ENCODE measurements around the gene CDCA3.
A peak's percentile ranks its signal among the peaks of the same experiment; 100 is the strongest.
"Not testable (repeated sequence)": the region's sequence is repeated elsewhere in the genome, so short reads cannot be mapped to it uniquely, and the experiment has no call there.

Gene CDCA3

DNA sequence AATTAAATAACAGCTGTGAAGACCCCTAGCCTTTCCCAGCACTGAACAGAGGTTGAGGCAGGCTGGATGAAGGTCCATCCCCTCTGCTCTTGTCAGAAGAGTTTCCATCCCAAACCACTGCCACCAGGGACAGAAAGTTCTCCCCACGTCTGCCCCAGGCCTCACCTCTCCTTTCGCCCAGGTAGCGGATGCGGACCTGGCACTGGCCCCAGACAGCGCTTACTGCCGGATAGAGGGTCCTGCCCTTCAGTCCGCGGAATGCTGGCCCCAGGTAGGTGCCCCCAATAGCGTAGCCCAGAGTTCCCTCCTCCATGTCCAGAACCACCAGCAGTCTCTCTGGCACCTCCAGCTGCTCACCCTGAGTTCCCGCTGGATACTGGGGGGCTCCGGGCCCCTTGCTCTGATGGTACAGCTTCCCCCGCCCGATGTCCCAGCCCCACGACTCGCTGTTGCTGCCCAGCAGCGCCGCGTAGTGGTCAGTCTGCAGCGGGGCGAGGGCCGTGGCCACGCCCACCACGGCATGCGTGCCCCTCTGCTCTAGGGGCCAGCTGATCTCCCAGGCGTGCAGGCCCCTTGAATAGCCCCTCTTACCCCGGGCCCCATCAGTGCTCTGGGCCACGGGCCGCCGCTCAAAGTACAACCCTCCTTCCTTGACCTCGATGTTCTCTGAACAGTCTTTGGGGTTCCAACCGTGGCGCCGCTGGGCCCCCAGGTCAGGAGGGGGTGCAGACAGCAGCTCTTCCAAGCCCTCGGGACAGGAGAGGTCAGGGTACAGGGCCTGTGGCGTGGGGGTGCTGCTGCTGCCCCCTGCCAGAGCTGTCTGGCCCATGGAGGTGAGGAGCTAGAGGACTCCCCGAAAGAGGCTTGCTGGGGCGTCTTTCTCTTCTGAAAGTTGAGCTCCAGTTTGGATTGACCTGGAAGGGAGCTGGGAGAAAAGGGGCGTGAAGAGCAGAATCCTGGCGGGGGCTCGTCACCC, 21.3 kb upstream of the CDCA3 start:
- peak; percentile 74 to 78 for DNase-seq

DNA sequence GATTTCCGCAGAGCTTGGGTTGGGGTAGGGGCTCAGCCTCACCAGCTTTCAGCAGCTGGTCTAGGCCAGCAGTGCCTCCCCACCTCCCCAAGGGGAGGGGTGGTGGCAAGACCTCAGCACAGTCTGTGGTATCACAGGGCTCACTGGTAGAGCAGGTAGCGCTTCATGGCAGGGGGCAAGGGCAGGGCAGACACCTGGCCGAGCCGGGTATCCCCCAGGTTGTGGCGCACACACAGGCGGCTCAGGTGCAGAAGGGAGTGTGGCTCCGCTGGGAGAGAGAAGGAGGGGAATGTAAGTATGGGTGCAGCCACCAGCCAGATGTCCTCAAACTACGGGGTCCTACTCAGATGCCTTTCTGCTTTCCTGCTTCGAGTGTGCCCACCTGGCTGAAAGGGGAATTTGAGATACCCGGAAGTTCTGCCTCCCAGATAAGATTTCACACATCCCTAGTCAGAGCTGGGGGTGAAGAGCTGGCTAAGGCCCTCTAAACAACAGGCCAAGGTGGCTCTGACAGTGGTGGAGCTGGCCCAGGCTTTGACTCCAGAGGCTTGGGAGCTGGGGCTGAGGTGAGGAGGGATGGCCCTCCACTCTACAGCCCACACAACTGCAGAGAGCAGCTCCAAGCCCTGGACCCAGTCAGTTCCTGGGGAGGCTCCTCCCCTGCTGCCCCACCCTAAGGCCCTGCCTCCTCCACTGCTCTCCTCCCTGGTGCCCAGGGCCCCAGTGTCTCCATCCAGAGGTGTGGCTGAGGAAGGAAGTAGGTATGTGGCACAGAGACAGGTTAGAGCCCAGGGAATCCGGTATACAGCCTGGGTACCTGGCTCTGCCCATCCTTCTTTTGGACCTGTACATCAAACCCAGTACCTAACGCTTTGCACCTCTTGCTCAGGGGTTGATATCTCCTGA, 20.2 kb upstream of the CDCA3 start:
- no peak for DNase-seq

DNA sequence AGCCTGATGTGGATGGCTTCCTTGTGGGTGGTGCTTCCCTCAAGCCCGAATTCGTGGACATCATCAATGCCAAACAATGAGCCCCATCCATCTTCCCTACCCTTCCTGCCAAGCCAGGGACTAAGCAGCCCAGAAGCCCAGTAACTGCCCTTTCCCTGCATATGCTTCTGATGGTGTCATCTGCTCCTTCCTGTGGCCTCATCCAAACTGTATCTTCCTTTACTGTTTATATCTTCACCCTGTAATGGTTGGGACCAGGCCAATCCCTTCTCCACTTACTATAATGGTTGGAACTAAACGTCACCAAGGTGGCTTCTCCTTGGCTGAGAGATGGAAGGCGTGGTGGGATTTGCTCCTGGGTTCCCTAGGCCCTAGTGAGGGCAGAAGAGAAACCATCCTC, 19.2 kb upstream of the CDCA3 start:
- not testable (repeated sequence) for DNase-seq

DNA sequence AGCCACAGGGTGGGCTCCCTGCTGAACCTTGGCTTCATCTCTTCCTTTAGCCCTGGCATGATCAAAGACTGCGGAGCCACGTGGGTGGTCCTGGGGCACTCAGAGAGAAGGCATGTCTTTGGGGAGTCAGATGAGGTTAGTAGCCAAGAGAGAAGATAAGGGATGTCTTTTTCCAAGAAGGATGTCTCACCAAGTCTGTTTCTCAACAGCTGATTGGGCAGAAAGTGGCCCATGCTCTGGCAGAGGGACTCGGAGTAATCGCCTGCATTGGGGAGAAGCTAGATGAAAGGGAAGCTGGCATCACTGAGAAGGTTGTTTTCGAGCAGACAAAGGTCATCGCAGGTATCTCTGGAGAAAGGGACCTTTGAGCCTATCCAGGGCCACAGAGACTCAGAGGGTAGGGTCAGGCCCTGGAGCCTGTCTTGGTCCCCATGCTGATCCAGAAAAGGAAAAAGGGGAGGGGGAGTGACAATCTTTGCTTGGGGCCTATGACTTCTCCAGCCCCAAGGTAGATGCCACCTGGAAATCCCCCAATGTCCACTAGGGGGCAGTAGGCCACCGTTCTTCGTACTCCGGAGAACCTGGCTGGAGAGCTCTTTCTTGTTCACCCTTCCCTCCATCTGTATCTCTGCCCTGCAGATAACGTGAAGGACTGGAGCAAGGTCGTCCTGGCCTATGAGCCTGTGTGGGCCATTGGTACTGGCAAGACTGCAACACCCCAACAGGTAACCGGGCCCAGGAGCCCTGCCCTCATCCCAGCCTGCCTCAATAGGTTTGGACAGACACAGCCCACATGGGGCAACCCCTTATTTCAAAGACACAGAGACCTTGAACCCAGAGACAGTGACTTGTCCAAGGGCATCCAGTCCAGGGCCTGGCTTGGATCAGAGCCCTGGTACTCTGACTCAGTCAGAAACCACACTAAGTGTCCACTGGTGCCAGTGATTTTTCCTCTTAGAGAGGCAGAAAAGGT, 18.2 kb upstream of the CDCA3 start:
- peak; percentile 86 to 87 for DNase-seq

DNA sequence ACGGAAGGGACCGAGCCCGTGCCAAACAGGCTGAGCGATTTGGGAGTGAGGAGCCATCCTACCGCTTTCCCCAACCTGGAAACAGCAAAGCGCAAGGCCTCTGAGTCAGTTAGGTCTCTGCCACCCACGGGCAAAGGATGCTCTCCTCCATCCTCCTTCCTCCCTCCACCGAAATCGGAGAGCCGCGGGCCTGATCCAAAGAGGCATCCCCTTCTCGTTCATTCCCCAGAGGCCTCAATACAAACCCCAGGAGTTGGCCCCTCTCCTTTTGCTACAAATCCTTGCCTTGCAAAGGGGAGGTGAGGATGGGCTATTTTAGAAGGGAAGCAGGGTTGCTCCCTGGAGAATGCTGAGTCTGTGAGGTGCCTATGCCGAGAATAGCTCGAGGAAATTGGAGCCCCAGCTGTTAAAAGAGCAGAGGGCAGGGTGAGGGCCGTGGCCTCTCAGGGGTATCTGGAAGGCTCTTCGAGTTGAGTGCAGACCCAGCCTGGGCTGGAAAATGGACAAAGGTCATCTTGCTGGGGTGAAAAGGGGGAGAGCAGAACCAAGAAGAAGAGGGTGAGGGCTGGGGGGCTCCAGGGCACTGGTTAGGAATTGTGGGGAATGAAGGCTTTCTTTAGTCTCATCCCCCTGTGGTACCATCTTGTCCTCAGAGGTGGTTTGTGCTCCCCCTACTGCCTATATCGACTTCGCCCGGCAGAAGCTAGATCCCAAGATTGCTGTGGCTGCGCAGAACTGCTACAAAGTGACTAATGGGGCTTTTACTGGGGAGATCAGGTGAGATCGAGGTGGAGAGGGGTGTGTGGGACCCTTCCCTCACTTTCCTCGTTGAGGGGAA, 17.3 kb upstream of the CDCA3 start:
- peak in 1 of 2 experiments; percentile 23 for DNase-seq

DNA sequence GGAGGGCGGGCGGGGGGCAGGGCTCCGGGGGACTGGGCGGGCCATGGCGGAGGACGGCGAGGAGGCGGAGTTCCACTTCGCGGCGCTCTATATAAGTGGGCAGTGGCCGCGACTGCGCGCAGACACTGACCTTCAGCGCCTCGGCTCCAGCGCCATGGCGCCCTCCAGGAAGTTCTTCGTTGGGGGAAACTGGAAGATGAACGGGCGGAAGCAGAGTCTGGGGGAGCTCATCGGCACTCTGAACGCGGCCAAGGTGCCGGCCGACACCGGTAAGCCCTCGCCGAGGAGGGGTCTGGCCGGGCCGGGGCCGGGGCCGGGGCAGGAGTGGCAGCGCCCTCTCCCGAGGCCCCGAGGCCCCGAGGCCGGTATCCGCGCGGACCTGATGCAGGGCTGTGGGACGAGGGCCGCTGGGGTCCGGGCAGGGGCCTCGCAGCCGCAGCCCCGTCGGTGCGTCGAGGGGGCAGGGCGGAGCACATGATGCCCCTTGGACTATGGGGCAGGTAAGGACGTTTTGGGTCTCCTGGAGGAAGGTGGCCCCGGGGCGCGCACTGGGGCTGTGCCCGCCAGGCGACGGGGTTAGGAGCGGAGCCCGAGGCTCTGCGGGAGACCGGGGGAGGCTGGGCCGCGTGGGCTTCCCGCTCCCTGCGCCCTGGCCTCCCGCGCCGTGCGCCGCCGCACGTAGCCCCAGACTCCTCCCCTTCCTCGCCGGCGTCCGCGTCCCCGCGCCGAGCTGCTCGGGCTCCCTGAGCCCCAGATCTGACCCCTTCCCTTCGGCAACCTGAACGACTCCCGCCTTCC, 16.5 kb upstream of the CDCA3 start, which contains the start of gene TPI1:
TPI1 (plus strand) TSS at position 119 of the 798 bp plus-strand sequence; CDS start at position 155, 36 bp downstream.
- DNase-seq, result peak; percentile 71 to 73

DNA sequence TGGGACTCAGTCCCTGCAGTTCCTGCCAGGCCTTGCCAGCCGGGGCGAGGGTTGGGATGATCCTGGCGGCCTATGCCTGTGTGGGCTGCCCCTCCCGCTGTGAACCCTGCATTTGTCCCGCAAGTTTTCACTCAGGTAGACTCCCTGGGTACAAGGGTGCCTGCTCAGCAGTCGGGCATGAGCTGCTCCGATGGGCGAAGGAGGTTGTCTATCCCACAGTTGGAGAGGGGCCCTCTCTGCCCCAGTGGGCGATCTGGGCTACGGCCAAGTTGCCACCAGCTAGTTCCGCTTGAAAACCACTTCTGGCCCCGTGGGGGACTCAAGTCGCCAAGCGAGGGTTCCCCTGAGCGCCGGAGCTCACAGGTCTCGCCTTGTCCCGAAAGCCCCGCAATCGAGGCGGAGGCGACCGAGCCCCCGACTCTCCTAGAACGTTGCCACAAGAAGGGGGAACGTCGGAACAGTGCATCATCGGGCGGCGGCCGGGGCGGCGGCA, 15.9 kb upstream of the CDCA3 start:
- no peak for DNase-seq

DNA sequence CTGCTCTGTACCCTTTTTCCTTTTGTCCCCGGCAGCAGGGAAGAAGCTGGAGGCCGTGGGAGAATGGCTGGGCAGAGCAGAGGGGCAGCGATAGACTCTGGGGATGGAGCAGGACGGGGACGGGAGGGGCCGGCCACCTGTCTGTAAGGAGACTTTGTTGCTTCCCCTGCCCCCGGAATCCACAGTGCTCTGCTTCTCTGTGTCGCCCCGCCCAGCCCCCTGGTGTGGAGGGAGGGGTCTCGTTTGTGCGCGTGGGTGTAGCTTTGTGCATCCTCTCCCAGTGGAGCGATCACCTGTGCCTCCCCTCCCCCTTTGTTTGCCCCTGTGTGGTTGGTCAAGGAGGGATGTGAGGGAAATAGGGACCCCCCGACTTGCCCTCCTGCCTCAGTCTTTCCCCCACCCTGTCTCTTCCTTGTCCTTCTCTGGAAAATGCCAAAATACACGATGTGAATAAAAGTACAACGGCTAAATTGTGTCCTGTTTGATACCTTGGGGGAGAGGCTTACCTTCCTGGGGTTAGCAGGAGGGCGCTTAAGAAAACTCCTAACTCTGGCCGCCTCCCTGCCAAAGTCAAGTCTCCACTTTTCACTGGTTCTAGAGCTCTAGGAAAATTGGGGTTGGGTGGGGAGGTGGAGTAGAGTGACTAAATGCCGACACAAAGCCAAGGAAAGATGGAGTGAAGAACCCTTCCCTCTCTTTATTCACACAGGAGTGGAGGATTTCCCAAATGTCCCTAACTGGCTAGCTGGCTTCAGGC, 15.3 kb upstream of the CDCA3 start:
- no peak for DNase-seq

DNA sequence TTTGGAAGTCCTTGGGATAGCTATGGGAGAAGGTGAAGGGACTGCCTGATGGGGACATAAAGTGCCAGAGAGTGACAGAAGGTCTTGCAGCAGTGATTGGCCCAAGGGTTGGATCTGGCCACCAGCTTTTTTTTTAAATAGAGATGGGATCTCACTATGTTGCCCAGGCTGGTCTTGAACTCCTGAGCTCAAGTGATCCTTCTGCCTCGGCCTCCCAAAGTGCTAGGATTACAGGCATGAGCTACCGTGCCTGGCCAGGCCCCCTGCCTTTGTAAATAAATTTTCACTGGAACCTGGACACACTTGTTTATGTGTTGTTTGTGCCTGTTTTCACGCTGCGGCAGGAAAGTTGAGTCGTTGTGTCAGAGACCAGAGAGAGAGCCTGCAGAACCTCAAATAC, 14.2 kb upstream of the CDCA3 start:
- not testable (repeated sequence) for DNase-seq

DNA sequence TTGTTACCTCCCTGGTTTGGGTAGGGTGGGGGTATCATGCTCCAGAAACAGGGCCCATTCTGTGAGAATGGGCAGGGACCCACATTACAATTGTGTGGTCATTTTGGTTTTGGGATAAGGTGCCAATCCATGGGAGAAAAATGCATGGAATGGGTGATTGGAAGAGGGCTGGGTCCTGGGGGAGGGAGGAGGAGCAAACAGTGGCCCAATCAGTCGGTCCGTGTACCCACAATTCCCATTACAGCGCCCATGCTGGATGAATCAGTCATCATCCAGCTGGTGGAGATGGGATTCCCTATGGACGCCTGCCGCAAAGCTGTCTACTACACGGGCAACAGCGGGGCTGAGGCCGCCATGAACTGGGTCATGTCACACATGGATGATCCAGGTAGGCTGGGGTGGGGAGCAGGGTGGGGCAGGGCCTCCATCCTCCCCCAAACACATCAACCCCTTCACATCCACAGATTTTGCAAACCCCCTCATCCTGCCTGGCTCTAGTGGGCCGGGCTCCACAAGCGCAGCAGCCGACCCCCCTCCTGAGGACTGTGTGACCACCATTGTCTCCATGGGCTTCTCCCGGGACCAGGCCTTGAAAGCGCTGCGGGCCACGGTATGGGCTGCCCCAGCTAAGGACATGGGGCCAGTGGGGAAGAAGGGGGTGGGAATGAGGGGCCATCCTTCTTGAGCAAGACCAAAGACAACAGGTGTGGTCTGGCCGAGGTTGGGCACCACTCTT, 12.7 kb upstream of the CDCA3 start:
- DNase-seq, result no peak

DNA sequence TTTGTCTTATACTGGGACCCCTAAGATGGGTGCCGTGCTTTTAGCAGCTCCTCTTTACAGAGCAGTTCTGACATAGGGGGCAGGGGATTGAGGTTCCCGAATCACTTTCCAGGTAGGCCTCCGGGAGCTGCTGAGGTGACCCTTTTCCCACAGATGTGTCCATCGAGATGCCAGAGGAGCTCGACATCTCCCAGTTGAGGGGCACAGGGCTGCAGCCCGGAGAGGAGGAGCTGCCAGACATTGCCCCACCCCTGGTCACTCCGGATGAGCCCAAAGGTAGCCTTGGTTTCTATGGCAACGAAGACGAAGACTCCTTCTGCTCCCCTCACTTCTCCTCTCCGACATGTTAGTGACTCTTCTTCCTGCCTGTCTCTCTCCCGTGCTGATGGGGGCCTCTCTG, 11.9 kb upstream of the CDCA3 start:
- no peak for DNase-seq

DNA sequence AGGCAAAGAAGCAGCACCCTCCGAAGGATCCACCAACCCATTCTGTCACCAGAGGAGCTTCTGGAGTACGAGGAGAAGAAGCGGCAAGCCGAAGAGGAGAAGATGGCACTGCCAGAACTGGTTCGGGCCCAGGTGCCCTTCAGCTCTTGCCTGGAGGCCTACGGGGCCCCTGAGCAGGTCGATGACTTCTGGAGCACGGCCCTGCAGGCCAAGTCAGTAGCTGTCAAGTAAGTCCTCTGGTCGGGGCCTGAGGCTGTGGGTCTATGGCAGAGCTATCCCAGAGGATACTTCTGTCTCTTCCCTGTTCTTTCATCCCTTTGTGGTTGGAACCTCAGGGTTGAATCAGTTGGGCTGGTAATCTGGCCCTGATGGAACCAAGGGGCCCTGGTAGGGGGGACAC, 10.3 kb upstream of the CDCA3 start:
- no peak for DNase-seq

DNA sequence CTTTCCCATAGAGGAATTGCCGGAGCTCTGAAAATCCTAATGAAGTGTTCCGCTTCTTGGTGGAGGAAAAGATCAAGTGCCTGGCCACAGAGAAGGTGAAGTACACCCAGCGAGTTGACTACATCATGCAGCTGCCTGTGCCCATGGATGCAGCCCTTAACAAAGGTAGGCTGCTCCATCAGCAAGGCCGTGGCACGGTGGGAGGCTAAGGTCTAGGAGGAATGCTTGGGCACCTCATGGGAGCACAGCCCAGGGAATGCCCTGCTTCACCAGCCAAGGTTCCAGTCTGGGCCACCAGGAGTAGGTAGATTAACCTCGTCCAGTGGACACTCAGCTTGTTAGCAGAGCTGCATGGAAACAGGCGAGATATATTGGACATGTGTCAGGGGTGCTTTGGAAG, 9.9 kb upstream of the CDCA3 start:
- DNase-seq, result no peak

DNA sequence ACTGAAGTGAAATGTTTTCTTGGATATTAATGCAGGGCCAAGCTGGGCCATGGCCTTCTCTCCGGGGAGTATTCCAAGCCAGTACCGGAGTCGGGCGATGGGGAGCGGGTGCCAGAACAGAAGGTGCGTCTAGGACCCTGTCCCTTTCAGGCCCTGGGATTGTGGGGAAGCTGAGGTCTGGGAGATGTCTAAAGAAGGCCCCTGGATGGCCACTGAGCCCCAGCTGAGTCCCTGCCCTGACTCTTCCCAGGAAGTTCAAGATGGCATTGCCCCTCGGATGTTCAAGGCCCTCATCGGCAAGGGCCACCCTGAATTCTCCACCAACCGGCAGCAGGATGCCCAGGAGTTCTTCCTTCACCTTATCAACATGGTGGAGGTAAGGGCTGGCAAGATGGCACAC, 9.0 kb upstream of the CDCA3 start:
- no peak for DNase-seq

DNA sequence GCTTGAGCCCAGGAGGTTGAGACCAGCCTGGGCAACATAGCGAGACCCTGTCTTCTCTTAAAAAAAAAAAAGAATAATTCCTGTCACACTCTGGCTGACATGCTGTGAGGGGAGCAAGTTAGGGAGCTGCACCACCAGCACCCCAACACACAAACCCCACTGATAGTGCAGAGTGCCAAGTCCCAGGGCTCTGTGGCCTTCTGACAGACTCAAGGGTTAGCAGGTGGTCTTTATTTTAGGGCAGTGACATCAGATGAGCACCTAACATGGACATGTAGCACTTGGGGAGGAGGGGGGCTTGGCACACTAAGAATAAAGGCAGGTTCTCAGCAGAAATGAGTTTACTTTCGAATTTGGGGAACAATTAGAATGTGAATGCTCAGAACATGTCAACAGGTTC, 7.7 kb upstream of the CDCA3 start:
- DNase-seq, result no peak

DNA sequence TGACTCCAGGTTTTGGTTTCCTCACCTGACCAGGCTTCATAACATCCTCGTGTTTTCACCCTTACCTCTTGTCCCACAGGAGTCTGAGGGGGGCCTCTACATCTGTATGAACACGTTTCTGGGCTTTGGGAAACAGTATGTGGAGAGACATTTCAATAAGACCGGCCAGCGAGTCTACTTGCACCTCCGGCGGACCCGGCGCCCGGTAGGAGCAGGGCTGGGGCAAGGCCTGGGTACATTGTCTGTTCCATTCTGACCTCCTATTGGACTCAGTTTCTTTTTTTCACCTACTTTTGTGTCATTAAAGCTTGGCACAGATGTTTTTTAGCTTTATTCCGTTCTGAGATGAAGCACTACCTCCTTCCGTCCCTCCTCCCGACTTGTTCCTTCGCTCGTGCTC, 4.2 kb upstream of the CDCA3 start:
- DNase-seq, result no peak

DNA sequence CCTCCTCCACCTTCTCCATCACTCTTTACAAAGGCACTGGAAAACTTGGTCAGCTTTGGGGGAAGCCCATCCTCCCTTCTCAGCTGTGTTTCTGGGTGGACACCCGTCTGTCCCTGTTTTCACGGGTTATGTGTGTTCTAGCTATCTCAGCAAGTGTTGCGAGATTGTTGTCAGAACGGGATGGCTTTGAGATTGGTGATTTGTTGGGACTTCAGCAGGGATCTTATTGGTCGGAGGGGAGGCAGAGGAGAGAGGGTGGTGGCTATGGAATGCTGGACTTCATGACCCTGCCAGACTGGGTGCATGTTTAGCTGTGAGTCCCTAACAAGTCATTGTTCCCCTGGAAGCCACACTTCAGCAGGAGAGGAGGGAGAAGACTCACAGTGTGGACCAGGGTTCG, 3.0 kb upstream of the CDCA3 start:
- DNase-seq, result no peak

DNA sequence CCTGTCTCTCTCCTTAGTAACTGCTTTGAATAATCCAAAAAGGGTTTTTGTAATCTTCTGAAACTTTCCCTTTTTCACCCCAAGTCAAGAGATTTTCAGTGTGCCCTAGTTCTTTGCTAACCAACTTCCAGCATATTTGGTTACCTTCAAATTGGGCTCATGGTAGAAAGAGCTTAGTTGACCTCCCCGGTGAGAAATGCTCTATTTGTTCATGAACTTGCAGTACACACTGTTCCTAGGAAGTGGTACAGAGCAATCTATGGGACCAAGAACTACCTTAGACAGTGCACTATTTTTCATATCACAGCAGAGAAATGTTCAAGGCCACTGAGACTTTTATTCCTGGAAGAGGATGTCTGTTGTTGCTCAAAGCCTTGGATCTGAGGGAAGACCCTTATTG, 2.5 kb upstream of the CDCA3 start:
- DNase-seq, result no peak

All from activated CD4-positive, alpha-beta T cell treated with anti-CD3 and anti-CD28 coated beads, Interleukin-2, amount 50 U/mL, for 4 hours (primary cell).